Measurements from ENCODE around the gene C1QTNF8.

C1QTNF8 gene

DNA sequence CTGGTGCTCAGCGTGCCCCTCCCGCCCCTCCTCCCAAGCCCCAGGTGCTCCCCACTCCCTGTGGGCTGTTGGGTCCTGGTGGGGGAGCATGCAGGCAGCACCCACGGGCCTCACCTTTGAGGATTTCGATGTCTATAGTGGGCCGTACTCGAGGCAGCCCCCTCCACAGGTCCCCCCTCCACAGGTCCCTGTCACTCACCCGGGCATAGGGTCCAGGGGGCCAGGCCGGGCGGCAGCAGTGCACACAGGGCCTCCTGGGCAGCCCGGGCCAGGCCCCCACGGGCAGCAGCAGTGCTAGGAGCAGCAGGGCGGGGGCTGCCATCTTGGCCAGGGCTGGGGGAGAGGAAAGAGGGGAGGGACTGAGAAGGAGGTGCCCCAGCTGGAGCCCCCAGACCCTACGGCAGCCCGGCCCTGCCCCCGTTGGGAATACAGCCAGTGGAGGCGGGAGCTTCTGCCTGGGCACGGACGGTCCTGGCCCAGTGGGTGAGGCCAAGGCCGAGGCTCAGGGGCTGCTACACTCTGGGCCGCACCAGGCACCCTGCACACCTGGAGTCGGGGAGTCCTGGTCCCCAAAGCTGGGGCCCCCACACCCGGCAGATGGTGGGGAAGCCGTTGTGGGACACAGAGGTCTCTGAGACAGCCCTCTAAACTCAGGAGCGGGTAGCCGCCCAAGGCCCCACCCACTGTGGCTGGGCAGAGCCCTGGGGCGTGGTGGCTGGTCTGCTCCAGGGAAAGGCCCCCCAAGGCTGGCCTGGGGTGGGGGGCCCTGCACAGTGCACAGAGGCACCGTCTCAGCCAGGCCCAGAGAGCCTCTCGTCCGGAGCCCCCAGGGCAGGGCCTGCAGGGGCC is 1.2 kb downstream of the C1QTNF8 start:
- TF ChIP-seq, protein P1, sequence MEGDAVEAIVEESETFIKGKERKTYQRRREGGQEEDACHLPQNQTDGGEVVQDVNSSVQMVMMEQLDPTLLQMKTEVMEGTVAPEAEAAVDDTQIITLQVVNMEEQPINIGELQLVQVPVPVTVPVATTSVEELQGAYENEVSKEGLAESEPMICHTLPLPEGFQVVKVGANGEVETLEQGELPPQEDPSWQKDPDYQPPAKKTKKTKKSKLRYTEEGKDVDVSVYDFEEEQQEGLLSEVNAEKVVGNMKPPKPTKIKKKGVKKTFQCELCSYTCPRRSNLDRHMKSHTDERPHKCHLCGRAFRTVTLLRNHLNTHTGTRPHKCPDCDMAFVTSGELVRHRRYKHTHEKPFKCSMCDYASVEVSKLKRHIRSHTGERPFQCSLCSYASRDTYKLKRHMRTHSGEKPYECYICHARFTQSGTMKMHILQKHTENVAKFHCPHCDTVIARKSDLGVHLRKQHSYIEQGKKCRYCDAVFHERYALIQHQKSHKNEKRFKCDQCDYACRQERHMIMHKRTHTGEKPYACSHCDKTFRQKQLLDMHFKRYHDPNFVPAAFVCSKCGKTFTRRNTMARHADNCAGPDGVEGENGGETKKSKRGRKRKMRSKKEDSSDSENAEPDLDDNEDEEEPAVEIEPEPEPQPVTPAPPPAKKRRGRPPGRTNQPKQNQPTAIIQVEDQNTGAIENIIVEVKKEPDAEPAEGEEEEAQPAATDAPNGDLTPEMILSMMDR (IDR thresholded peaks at IDR 0.05): no peak

DNA sequence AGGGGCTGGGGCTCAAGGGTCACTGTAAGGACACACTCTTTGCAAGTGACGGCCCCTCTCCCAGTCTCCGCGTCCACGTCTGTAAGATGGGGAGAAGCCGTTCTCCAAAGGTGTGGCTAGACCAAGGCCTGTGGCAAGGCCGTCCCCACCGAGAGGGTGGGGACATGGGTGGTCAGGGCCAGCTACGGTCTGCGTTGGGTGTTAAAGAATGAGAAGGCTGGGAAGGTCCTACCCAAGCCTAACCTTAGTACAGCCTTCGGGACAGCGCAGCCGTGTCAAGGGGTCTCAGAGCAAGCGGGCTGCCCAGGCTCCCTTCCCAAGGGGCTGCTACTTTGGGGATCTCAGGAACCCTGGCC is 1.9 kb downstream of the C1QTNF8 start:
- TF ChIP-seq, protein P1 (IDR thresholded peaks at IDR 0.05): no peak

DNA sequence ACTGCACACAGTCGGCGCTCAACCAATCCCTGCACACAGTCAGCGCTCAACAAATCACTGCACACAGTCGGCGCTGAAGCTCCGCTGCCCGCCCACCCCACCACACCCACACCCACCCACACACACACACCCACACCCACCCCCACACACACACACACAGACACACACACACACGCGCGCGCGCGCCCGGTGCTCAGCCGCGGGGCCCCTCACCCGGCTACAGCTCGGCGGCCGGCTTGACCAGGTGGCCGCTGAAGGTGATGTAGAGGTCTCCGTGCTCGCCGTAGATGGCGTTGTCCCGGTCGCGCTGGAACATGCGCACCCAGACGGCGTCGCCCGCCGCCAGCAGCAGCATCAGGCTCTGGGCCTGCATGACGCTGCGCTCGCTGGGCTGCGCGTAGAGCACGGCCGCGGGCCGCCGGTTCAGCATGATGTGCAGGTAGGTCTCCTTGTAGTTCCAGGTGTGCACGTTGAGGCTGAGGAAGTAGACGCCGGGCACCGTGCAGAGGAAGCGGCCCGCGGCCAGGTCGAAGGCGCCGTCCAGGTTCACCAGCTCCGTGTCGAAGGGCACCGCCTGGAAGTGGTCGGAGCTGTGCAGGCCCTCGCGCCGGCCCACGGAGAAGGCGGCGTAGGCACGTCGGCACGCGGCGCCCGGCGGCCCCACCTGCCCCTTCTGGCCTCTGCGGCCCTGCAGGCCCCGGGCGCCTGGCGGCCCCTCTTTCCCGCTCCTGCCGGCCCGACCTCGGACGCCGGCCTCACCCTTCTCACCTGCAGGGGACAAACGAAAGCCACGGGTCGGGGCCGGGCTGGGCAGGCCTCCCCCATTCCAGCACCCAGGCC is 2.5 kb downstream of the C1QTNF8 start:
- TF ChIP-seq, protein P1 (IDR thresholded peaks at IDR 0.05): no peak

DNA sequence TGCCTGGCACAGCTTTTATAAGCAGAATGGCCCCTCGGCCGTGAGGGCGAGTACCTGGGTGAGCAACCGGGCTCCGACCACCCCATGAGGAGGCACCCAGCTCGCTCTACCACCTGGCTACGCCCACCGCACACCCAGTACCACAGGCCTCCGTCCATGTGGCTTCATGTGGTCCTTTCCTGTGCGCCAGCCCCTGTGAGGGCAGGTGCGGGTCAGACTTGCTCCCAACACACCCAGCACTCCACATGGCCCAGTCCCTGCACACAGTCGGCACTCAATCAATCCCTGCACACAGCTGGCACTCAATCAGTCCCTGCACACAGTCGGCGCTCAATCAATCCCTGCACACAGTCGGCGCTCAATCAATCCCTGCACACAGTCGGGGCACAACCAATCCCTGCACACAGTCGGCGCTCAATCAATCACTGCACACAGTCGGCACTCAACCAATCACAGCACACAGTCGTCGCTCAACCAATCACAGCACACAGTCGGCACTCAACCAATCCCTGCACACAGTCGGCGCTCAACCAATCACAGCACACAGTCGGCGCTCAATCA is 4.0 kb downstream of the C1QTNF8 start:
- TF ChIP-seq, protein P1 (IDR thresholded peaks at IDR 0.05): no peak

DNA sequence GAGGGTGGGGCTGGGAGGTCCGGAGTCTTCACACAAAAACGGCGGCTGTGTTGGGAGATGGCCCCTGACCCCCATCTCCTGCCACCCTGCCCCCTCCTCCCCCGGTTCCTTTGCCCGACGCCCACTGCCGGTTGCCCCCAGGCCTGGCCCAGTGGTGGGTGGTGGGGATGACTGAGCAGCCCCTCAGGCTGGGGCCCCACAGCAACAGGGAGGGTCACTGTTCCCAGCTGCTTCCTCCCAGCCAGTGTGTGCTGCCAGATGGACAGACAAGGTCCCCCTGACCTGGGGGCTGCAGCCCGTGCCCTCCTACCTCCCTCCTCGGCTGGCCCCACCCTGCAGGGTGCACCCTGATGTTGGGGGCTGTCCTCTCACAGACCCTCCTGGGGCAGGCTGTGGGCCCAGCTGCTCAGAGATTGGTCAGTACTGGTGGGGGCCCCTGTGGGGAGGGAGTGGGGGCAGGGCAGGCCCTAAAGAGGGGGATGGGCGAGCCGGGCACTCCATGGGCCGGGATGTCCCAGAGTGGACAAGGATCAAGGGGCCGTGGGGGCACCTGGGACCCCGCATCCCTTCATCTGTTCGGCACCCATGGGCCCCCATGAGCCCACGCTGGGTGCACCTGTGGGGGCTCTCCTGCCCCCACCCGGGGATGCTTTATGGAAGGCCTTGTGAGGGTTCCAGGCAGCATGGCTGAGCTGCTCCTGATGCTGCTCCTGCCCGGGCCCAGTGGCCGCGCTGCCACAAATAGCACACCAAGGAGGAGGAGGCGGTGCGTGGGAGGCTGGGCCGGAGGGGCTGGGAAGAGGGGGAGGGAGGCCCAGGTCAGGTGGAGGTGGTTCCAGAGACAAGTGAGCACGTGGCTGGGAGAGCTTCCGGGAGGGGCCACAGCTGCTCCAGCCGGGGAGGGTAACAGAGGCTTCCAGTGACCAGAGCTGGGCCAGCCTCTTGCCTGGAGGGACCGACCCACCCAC is 5.1 kb downstream of the C1QTNF8 start:
- TF ChIP-seq, protein P1 (IDR thresholded peaks at IDR 0.05): no peak

DNA sequence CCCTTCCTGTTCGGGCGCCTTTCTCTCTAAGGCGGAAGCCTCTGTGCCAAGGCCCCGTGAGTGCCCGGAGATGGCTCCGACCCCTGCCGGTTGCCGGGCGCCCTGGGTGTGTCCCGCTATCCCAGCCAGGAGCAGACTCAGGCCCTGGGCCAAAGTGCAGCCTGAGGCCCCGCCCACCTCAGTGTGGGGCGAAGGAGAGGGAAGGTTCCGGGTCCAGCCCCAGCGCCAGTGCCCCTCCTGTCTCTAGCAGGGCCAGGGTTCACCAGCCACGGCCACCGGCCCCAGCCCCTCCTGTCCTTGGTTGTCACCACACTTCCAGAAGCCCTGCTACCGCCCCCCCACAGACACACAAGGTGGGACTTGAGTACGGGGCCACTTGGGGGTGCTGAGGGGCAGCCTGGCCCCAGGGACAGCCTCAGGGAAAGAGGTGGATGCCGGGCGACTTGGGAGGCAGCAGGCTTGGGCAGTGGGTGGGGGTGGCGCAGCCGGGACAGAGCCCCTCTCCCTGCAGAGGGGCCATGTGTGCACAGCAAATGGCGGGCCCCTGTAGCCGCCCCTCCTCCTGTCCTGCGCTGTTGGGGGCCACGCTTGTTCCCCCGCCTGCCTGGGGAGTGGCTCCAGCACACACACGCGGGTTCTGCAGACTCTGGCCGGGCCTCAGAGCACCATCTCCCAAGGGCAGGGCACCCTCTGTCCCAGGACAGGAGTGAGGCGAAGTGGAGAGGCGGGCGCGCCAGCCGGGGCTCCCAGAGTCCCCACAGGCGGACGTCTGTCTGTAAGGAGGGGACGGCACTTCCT is 6.0 kb downstream of the C1QTNF8 start:
- TF ChIP-seq, protein P1 (IDR thresholded peaks at IDR 0.05): no peak
